ENCODE data around the gene HSD3B7.

Gene HSD3B7

DNA sequence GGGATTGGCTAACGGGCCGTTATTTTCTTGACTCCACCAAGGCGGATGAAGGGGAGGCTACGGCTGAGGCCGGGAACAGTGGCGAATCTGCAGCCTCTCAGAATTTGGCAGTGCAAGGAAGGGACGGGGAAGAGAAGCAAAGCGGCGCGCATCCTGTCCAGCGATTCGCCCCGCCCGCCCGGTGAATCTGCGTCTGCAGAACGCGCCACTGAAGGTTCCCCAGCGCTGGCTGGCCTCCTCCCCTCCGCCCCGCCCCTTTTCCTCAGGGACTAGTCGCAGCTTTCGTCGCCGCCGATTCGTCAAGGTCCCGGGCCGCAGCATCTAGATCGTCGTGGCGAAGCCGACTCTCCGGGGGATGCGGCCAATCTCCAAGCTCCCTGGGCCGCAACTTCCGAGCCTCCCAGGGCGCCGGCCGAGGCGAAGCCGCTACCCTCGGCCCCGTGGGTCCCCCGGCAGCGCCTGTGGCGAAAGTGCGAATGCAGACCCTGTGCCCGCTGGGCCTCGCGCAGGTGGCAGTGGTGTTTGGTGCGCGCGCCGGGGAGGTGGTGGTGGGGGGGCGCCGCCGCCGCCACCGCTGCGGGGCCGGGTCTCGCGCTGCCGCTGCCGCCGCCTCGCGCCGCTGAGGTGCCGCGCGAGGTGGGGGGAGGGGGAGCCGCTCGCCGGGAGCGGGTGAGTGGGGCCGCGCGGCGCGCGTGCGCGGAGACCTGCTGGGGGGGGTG, 27.4 kb upstream of the HSD3B7 start, which contains the start of gene SETD1A:
Gene SETD1A (plus strand): TSS at position 299 of the 719 bp plus-strand sequence. CDS start 978 bp downstream, outside the sequence.
- peak; percentile 96 for DNase-seq (ENCODE audit: low spot score)

DNA sequence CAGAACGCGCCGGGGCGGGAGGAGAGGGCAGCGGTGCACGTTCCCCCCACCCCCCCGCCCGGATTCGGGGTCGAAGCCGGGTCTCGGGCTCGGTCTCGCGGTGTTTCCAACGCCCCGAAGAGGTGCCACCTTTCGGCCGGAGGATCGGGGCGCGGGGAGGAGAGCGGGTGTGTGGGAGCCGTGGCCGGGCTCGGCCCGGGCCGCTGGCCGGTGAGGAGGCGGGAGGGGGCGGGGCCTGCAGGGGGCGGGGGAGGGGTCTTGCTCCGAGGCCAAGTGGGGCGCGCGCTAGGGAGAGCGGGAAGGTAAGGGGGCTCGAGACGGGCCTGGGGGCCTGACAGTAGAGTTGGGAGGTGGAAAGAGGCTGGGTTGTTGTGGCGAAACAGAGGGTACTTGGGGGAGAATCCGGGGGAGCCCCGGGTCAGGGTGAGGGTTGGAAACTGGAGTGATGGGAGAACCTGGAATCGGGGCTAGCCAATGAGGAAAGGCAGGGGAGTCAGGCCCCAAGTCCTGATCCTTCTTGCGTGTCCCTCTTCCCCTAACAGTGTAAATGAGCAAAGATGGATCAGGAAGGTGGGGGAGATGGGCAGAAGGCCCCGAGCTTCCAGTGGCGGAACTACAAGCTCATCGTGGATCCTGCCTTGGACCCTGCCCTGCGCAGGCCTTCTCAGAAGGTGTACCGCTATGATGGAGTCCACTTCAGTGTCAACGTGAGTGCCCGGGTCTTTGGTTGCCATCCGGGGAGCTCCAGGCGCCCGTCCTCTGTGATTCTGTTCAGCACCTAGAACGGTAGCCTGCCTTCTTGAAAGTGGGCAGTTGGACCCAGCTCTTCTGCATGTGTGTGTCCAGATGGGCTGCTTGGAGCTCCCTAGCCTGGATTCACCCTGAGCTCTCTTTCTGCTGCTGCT, 26.6 kb upstream of the HSD3B7 start:
- peak; percentile 32 for DNase-seq (ENCODE audit: low spot score)

DNA sequence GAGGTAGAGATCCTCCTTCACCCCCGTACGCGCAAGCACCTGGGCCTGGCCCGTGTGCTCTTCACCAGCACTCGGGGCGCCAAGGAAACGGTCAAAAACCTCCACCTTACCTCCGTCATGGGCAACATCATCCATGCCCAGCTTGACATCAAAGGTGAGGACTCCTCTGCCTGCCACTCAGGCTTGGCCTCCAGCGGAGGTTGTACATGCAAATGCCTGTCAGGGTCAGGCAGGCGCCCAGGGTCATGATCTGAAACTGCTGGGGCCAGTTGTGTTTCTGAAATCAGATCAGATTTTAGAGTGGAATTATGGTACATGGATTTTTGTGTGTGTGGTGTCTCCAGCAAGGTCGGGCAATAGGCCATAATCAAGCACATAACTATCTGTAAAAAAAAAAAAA, 23.6 kb upstream of the HSD3B7 start:
- no peak for DNase-seq (ENCODE audit: low spot score)

DNA sequence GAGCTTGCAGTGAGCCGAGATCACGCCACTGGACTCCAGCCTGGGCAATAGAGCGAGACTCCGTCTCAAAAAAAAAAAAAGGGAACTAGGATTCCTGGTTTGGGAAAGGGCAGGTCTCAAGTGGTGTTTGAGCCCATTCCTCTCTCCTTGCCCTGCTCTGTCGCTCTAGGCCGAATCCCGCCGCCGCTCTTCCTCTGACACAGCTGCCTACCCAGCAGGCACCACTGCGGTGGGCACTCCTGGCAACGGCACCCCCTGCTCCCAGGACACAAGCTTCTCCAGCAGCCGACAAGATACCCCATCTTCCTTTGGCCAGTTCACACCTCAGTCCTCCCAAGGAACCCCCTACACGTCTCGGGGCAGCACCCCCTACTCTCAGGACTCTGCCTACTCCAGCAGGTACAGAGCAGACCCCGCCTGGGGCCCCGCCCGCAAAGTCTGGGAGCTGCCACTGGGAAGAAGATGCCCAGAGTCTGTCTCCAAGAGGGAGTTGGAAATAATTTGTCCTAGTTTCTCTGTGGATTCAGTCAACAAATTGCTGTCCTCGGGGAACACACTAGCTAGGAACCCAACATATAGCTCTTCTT, 21.0 kb upstream of the HSD3B7 start:
- DNase-seq (ENCODE audit: low spot score), result no peak

DNA sequence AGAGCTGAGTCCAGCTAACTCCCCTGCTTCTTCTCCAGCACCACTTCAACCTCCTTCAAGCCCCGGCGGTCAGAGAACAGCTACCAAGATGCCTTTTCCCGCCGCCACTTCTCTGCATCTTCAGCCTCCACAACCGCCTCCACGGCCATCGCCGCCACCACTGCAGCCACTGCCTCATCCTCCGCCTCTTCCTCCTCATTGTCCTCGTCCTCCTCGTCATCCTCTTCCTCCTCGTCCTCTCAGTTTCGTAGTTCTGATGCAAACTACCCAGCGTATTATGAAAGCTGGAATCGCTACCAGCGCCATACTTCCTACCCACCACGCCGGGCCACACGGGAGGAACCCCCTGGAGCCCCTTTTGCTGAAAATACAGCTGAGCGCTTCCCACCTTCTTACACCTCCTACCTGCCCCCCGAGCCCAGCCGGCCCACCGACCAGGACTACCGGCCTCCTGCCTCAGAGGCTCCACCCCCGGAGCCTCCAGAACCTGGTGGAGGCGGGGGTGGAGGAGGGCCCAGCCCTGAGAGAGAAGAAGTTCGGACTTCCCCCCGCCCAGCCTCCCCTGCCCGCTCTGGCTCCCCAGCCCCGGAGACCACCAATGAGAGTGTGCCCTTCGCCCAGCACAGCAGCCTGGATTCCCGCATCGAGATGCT, 20.3 kb upstream of the HSD3B7 start:
- DNase-seq (ENCODE audit: low spot score), result no peak

DNA sequence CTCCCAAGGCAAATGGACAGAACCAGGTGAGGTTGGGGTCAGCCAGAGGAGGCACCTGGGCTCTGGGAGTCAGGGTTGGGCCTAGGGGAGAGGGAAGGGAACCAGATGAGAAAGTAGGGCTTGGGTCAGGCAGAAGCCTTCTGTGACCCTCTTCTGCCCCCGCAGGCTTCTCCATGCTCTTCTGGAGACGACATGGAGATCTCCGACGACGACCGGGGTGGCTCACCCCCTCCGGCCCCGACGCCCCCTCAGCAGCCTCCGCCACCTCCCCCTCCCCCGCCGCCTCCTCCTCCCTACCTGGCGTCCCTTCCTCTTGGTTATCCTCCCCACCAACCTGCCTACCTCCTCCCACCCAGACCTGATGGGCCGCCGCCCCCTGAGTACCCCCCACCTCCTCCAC, 19.6 kb upstream of the HSD3B7 start:
- no peak for DNase-seq (ENCODE audit: low spot score)

GRCh38 chr16:30966033-30966619, 18.9 kb upstream of the HSD3B7 start:
- DNase-seq (ENCODE audit: low spot score), result no peak

GRCh38 chr16:30967795-30968194, 17.2 kb upstream of the HSD3B7 start:
- no peak for DNase-seq (ENCODE audit: low spot score)

GRCh38 chr16:30969246-30969842, 15.7 kb upstream of the HSD3B7 start:
- DNase-seq (ENCODE audit: low spot score), result no peak

- no peak for DNase-seq (ENCODE audit: low spot score)
Observed at GRCh38 chr16:30971298-30971697, 13.7 kb upstream of the HSD3B7 start.

GRCh38 chr16:30972872-30973271, 12.1 kb upstream of the HSD3B7 start:
- DNase-seq (ENCODE audit: low spot score), result no peak

DNA sequence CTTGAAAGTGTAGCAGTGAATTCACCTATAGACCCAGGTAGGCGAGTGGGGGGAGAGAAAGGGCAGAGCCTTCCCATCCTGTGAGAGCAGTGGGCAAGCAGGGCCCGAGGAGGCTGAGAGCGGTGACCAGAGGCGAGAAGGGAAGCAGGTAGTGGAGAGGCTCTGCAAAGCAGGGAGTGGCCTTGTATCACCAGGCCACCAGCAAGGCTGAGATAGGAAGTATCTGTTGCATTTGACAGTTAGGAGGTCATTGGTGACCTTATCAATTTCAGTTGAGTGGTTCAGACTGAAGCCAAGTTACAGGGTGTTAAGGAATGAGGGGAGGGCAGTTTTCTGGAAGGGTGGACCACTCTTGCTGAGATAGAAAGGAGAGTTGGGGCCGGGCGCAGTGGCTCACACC, 10.7 kb upstream of the HSD3B7 start:
- peak; percentile 45 for DNase-seq (ENCODE audit: low spot score)

DNA sequence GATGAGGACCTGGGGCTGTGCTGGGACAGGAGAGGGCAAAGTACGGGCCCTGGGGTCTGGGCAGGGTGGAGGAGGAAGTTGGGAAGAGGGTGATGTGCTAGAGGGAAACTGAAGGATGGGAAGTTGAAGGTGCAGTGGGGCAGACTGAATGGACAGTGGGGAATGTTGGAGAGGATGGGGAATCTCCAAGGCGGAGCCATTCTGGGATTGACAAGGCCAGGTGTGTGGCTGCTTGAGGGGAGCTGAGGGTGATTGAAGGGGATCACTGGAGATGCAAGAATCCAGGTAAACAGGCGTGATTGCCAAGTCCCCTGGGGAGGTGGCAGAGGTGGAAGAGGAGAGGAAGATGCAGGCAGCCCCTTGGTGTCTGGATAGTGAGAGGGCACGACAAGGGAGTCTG, 8.5 kb upstream of the HSD3B7 start:
- no peak for DNase-seq (ENCODE audit: low spot score)

DNA sequence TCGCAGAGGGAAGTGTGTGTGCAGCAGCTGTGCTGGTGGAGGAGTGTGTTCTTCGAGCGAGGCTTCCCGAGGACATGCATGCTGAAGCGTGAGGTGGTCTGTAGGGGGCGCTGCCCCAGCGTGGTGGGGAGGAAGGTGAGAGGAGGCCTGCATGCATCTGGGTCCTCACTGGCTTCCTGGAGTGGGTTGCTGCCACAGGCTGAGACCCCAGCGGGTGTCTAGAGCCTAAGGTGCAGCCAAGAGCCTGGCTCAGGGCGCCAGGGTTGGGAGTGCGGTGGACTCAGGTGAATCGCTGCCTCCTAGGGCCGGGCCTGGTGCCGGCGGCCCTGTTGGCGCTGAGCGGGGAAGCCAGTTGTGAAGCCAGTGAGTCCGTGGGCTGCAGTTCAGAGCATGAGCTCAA, 7.5 kb upstream of the HSD3B7 start:
- DNase-seq (ENCODE audit: low spot score), result no peak

DNA sequence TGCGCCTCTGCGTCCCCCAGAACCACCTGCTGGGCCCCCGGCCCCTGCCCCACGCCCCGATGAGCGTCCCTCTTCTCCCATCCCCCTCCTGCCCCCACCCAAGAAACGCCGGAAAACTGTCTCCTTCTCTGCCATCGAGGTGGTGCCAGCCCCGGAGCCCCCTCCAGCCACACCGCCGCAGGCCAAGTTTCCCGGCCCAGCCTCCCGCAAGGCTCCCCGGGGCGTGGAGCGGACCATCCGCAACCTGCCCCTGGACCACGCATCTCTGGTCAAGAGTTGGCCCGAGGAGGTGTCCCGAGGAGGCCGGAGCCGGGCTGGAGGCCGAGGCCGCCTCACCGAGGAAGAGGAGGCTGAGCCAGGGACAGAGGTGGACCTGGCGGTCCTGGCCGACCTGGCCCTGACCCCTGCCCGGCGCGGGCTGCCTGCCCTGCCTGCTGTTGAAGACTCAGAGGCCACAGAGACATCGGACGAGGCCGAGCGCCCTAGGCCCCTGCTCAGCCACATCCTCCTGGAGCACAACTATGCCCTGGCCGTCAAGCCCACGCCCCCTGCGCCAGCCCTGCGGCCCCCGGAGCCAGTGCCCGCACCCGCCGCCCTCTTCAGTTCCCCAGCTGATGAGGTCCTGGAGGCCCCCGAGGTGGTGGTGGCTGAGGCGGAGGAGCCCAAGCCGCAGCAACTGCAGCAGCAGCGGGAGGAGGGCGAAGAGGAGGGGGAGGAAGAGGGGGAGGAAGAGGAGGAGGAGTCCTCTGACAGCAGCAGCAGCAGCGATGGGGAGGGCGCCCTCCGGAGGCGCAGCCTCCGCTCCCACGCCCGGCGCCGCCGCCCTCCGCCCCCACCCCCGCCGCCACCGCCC, 5.6 kb upstream of the HSD3B7 start:
- DNase-seq (ENCODE audit: low spot score), result no peak

GRCh38 chr16:30980023-30980371, 5.0 kb upstream of the HSD3B7 start:
- no peak for DNase-seq (ENCODE audit: low spot score)

DNA sequence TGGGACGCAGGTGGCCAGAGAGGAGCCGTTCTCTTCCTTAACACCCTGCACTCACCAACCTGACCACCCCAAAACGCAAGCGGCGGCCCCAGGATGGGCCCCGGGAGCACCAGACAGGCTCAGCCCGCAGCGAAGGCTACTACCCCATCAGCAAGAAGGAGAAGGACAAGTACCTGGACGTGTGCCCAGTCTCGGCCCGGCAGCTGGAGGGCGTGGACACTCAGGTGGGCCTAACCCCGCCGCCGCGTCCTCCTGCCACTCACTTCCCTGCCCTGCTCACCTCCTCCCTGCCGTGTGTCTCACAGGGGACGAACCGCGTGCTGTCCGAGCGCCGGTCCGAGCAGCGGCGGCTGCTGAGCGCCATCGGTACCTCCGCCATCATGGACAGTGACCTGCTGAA, 4.6 kb upstream of the HSD3B7 start:
- DNase-seq (ENCODE audit: low spot score), result no peak

DNA sequence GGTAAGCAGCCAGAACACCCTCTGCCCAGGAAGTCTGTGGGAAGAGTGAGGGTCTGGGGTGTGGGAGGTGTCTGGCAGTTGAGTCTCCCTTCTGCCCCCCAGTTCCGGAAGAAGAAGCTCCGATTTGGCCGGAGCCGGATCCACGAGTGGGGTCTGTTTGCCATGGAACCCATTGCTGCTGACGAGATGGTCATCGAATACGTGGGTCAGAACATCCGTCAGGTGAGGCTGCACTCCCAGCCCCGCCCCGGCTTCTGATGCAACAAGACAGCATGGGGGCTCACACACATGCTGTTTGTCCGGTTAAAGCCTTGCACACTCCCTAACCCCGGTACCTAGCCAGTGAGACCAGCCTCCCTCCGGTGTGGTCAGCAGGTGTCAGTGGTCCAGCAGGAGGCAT, 4.0 kb upstream of the HSD3B7 start:
- no peak for DNase-seq (ENCODE audit: low spot score)

DNA sequence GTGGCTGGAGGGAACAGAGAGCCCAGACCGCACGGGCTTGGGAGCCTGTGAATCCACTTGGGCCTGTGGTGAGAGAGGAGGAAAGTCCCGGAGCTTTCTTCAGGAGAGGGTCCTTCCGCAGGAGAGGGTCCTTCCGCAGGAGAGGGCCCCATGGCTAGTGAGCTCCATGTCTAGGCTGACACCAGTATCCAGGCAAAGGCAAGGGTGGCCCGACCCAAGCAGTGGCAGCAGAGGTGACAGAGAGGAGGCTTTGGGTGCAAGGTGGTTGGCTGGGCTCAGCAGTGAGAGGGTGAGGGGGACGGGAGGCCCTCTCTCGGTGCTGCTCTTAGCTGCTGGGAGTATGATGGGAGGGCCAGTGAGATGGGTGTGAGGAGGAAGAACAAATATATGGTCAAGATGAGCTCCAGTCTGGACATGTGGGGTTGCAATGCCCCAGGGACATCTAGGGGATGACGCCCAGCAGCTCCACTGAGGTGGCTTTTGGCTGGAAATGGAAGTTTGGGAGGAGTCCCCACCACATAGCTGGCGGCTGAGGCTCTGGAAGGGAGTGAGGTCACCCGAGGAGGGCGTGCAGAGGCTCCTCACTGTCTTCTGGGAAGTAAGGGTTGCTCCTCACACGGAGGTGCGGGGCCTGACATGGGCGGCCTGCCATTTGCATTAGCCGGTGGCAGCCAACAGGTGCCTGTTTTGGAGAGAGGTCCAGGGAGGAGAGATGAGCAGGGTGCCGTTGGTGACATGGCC, 2.3 kb upstream of the HSD3B7 start:
- no peak for DNase-seq (ENCODE audit: low spot score)

GRCh38 chr16:30983289-30983889, 1.6 kb upstream of the HSD3B7 start:
- no peak for DNase-seq (ENCODE audit: low spot score)

All from hematopoietic multipotent progenitor cell treated with erythropoietin and hydrocortisone succinate and interleukin-3 and kit ligand, for 15 days (in vitro differentiated cells).